ENCODE data around the gene ZNF26. TPM values are rescaled to one million over a fixed set of nuclear protein-coding genes. Genes with fewer than 3 reads are reported as not detected.
A peak's percentile ranks its signal among the peaks of the same experiment; 100 is the strongest.

Gene ZNF26
- total and polyA plus RNA-seq, 4 donors, result 5.0 to 26.7 (median 11.0) TPM

DNA sequence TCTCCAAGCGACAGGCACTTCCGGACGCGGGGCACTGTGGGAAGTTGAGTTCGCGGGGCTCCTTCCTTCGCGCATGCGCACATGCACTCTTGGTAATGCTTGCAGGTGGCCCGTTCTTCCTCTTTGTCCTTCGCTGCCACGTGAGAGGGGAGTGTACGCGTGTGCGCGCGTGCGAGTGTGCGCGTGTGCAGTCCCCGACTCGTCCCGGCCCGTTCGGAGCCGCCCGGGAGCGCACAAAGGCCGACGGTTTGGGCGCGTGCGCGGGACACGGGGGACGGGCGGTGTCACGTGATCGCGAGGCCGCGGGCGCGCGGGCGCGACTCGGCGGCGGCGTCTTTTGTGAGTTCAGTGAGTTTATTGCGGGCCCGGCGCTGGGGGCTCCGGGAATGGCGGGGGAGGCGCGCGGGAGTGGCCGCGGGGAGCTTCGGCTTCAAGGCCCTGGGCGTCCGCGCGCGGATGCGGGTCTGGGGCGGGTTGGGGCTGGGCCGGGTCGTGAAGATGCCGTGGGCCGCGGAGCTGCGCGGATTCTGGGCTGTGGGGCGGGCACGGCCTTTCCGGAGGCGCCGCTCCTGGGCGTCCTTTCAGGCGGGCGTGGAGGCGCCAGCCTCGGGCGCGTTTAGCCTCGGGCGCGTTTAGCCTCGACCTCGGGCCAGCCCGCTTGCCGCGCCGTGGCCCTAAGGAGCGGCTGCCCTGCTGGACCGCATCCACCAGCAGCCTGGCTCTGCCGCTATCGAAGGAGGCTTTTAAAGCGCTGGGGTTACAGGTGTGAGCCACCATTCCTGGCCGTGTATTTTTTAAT lies 51.2 kb downstream of the ZNF26 start, which contains the start of gene ZNF84:
ZNF84 (plus strand) TSS at position 303 of the 799 bp plus-strand sequence. CDS start 3,959 bp downstream, outside the sequence.
- DNase-seq (peak; percentile 98 to 99 (median 99)), ATAC-seq (ENCODE audit: insufficient read depth, low FRiP score) (peak; percentile 98)
- WGBS, 2 donors, result 0 to 1% methylated on average over 82 to 103 of the region's 103 CpGs
- Histone ChIP-seq H3K9ac (ENCODE audit: insufficient read depth in 1 of 2, low read length in 2 of 2) (peak within 1 kb of the TSS; percentile 86 to 89), H3K36me3 (ENCODE audit: control insufficient read depth in 4 of 4, insufficient read depth in 4 of 4, low read length in 4 of 4) (peaks cover 4 to 34% (median 18%) of the 10 kb centered on the region in 4 donors), H3K9me3 (ENCODE audit: control insufficient read depth in 4 of 4, insufficient read depth in 3 of 4, low read length in 3 of 4) (peaks cover 13 to 46% (median 19%) of the 10 kb centered on the region in 4 donors), H3K27me3 (ENCODE audit: control insufficient read depth in 3 of 3, insufficient read depth in 3 of 3, low read length in 2 of 3) (no peaks in the 10 kb centered on the region), H3K4me1 (ENCODE audit: control insufficient read depth in 5 of 5, insufficient read depth in 5 of 5, low read length in 5 of 5) (peaks cover 0 to 5% (median 0%) of the 10 kb centered on the region in 5 donors), H3K4me3 (peak within 1 kb of the TSS; percentile 94), H3K27ac (ENCODE audit: low read depth in 1 of 2, low read length in 1 of 2) (peak within 1 kb of the TSS; percentile 97 to 98)
- TF ChIP-seq, protein P1, sequence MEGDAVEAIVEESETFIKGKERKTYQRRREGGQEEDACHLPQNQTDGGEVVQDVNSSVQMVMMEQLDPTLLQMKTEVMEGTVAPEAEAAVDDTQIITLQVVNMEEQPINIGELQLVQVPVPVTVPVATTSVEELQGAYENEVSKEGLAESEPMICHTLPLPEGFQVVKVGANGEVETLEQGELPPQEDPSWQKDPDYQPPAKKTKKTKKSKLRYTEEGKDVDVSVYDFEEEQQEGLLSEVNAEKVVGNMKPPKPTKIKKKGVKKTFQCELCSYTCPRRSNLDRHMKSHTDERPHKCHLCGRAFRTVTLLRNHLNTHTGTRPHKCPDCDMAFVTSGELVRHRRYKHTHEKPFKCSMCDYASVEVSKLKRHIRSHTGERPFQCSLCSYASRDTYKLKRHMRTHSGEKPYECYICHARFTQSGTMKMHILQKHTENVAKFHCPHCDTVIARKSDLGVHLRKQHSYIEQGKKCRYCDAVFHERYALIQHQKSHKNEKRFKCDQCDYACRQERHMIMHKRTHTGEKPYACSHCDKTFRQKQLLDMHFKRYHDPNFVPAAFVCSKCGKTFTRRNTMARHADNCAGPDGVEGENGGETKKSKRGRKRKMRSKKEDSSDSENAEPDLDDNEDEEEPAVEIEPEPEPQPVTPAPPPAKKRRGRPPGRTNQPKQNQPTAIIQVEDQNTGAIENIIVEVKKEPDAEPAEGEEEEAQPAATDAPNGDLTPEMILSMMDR (IDR thresholded peaks at IDR 0.05; ENCODE audit: control extremely low read depth, extremely low read depth), result no peak

DNA sequence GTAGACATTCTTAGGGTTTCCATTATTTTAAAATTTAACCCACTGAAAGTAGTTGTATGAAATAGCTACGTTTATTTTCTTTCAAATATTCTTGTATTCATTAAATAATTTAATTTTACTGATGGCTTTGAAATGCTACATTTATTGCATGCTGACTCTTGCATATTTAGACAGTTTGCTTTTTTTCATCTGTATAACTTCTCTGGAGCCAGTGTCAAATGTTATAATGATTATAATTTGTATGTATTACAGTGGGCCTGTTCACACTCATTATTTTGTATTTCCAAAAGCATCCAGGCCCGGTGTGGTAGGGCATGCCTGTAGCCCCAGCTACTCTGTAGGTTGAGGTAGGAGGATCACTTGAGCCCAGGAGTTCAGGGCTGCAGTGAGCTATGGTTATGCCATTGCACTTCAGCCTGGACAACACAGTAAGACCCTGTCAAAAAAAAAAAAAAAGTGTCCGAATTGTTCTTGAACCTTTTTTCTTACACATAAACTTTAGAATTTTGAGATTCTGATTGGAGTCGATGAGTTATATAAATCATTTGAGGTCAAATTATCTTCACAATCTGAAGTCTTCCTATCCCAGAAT lies 52.0 kb downstream of the ZNF26 start:
- TF ChIP-seq, protein P1 (IDR thresholded peaks at IDR 0.05; ENCODE audit: control extremely low read depth, extremely low read depth), result no peak
- H3K27me3 ChIP-seq (ENCODE audit: control insufficient read depth in 3 of 3, insufficient read depth in 3 of 3, low read length in 2 of 3), result no peaks in the 10 kb centered on the region
- 53 to 54% methylated on average over 4 of the region's 4 CpGs for whole genome bisulfite sequencing, 2 donors
- H3K9me3 ChIP-seq (ENCODE audit: control insufficient read depth in 4 of 4, insufficient read depth in 3 of 4, low read length in 3 of 4), result peaks cover 14 to 53% (median 21%) of the 10 kb centered on the region in 4 donors
- ATAC-seq (ENCODE audit: insufficient read depth, low FRiP score) (no peak), DNase-seq (peak in 1 of 3 donors; percentile 8)
- no peak overlapping the region for H3K27ac ChIP-seq (ENCODE audit: low read depth in 1 of 2, low read length in 1 of 2)
- H3K9ac ChIP-seq (ENCODE audit: insufficient read depth in 1 of 2, low read length in 2 of 2), result peak overlapping the region; percentile 86 to 89
- peaks cover 0 to 5% (median 0%) of the 10 kb centered on the region in 5 donors for H3K4me1 ChIP-seq (ENCODE audit: control insufficient read depth in 5 of 5, insufficient read depth in 5 of 5, low read length in 5 of 5)
- H3K36me3 ChIP-seq (ENCODE audit: control insufficient read depth in 4 of 4, insufficient read depth in 4 of 4, low read length in 4 of 4), result peaks cover 10 to 42% (median 25%) of the 10 kb centered on the region in 4 donors
- H3K4me3 ChIP-seq, result no peak overlapping the region

DNA sequence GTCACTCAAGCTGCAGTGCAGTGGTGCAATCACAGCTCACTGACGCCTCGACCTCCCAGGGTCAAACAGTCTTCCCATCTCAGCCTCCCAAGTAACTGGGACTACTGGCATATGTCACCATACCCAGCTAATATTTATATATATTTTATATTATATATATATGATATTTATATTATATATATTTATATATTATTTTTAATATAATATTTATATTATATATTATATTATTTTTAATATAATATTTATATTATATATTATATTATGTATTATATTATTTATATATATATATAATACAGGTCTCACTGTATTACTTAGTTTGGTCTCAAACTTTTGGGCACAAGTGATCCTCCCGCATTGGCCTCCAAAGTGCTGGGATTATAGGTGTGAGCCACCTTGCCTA lies 60.5 kb downstream of the ZNF26 start:
- ATAC-seq (ENCODE audit: insufficient read depth, low FRiP score), result no peak
- TF ChIP-seq, protein P1 (IDR thresholded peaks at IDR 0.05; ENCODE audit: control extremely low read depth, extremely low read depth), result no peak
- H3K9me3 ChIP-seq (ENCODE audit: control insufficient read depth in 4 of 4, insufficient read depth in 3 of 4, low read length in 3 of 4), result peaks cover 55 to 87% (median 65%) of the 10 kb centered on the region in 4 donors
- H3K9ac ChIP-seq (ENCODE audit: insufficient read depth in 1 of 2, low read length in 2 of 2), result no peak overlapping the region
- no peak overlapping the region for H3K27ac ChIP-seq (ENCODE audit: low read depth in 1 of 2, low read length in 1 of 2)
- DNase-seq, result no peak
- H3K4me1 ChIP-seq (ENCODE audit: control insufficient read depth in 5 of 5, insufficient read depth in 5 of 5, low read length in 5 of 5), result no peaks in the 10 kb centered on the region
- peaks cover 46 to 92% (median 83%) of the 10 kb centered on the region in 4 donors for H3K36me3 ChIP-seq (ENCODE audit: control insufficient read depth in 4 of 4, insufficient read depth in 4 of 4, low read length in 4 of 4)
- WGBS, 2 donors, result 99% methylated on average over 3 of the region's 3 CpGs
- no peaks in the 10 kb centered on the region for H3K27me3 ChIP-seq (ENCODE audit: control insufficient read depth in 3 of 3, insufficient read depth in 3 of 3, low read length in 2 of 3)
- H3K4me3 ChIP-seq, result no peak overlapping the region

Data from lung (tissue), 12 donors.